BJ (cell line): ENCODE measurements around the gene FRZB. TPM values are rescaled to one million over a fixed set of nuclear protein-coding genes. Genes with fewer than 3 reads are reported as not detected.

Experiments
- CTCF ChIA-PET: fragments of 350-600 bp; formaldehyde crosslinking; extraction: SDS; loops from one replicate; lab custom pipeline; 2021; ENCODE audit warnings: antibody characterized with exemption, inconsistent platforms; lab: Yijun Ruan, JAX
- POLR2A ChIA-PET: fragments of 300-600 bp; sonication (Branson Sonifier 250); formaldehyde crosslinking; extraction: SDS; loops from one replicate; lab custom pipeline; 2021; ENCODE audit warnings: antibody characterized with exemption; lab: Charles Lee
- DNase-seq: peaks from one replicate; pipeline ENCODE4 v3.0.0-alpha.2; 2011; ENCODE audit warnings: low read depth
- H3K27me3 ChIP-seq: 2 replicates; pipeline ENCODE4 v1.6.0; 2011; ENCODE audit warnings: low read length; ENCODE audit not compliant: control insufficient read depth, insufficient read depth
- H3K36me3 ChIP-seq: 2 replicates; pipeline ENCODE4 v1.5.1; 2011; ENCODE audit warnings: low read length; ENCODE audit not compliant: control insufficient read depth, insufficient read depth
- H3K4me3 ChIP-seq: 2 replicates; pipeline ENCODE4 v1.5.1; 2011; ENCODE audit warnings: low read depth, mild to moderate bottlenecking, control low read depth, low read length
- CTCF ChIP-seq: IDR thresholded peaks from 2 replicates; pipeline ENCODE4 v1.5.1; 2011; ENCODE audit warnings: low read depth, mild to moderate bottlenecking, control low read depth, inconsistent platforms, low read length, moderate library complexity; ENCODE audit not compliant: insufficient read depth
- polyA minus RNA-seq: library from RNA; depleted of rRNA, polyadenylated mRNA; stranded (reverse); fragments of >200 nt; gene quantifications from 2 replicates; pipeline ENCODE4 v1.2.3, GENCODE V29; 2011; rRNA and poly(A)+ RNA removed
- polyA plus RNA-seq: library from polyadenylated mRNA; depleted of rRNA; stranded (reverse); fragments of >200 nt; gene quantifications from 2 replicates; pipeline ENCODE4 v1.2.3, GENCODE V29; 2011; rRNA removed

FRZB gene
- polyA plus RNA-seq = 0.23 and 0.28 TPM in 2 replicates
- polyA minus RNA-seq = not detected in 2 replicates

GRCh38 chr2:182866461-182867406, at the start of gene FRZB:
Gene FRZB (minus strand): TSS chr2:182866637. CDS start chr2:182866552, 85 bp downstream.
- POLR2A ChIA-PET = interaction anchor here (0.8 kb wide), 1 partner anchor 10 kb away, joined by 3 read pairs; no protein-coding TSS in a partner anchor
- H3K27me3 ChIP-seq = no peaks in the 10 kb centered on the region
- no peaks in the 10 kb centered on the region for H3K36me3 ChIP-seq
- peak within 1 kb of the TSS; percentile 44 for H3K4me3 ChIP-seq
- CTCF ChIA-PET = interaction anchor here (1.3 kb wide), 1 partner anchor 24 kb away, joined by 4 read pairs; no protein-coding TSS in a partner anchor
- no peak for DNase-seq
- TF ChIP-seq CTCF = peak; percentile 12; the same call in 1 of the 2 replicates

- DNase-seq = peak; percentile 46
- Histone ChIP-seq H3K4me3 (no peak overlapping the region), H3K27me3 (no peaks in the 10 kb centered on the region), H3K36me3 (no peaks in the 10 kb centered on the region)
- no peak for TF ChIP-seq CTCF
- ChIA-PET POLR2A (no interaction called here), CTCF (no interaction called here)
These were observed 49.2 kb upstream of the FRZB start for GRCh38 chr2:182915369-182916326.

- DNase-seq = no peak
- Histone ChIP-seq H3K27me3 (no peaks in the 10 kb centered on the region), H3K36me3 (no peaks in the 10 kb centered on the region), H3K4me3 (no peak overlapping the region)
- no peak for TF ChIP-seq CTCF
- ChIA-PET POLR2A (no interaction called here), CTCF (no interaction called here)
These were observed 48.4 kb upstream of the FRZB start for GRCh38 chr2:182914852-182915251.

- CTCF ChIA-PET = no interaction called here
- H3K36me3 ChIP-seq = no peaks in the 10 kb centered on the region
- no peak overlapping the region for H3K4me3 ChIP-seq
- H3K27me3 ChIP-seq = no peaks in the 10 kb centered on the region
- TF ChIP-seq CTCF = no peak
- no peak for DNase-seq
- POLR2A ChIA-PET = no interaction called here
These were observed 46.6 kb upstream of the FRZB start for GRCh38 chr2:182913064-182913463.
